ENCODE data around the gene AGPAT4. TPM values are rescaled to one million over a fixed set of nuclear protein-coding genes. Genes with fewer than 3 reads are reported as not detected.

AGPAT4 gene
- total RNA-seq, result 10 to 100 TPM; 61.0 to 61.1 TPM
- polyA plus RNA-seq (2013, experiment 1 of 2), result 33.8 TPM
- polyA plus RNA-seq (2013, experiment 2 of 2), result 30.0 TPM
- long read RNA-seq, experiment 1, full-length matches to known transcripts, result 16 of 43 reads
- long read RNA-seq, experiment 1, partial matches to known transcripts, result 13 of 43 reads
- long read RNA-seq, experiment 1, other reads (novel, unspliced or antisense), result 14 of 43 reads
- long read RNA-seq, experiment 2, full-length matches to known transcripts, result 55 of 90 reads
- long read RNA-seq, experiment 2, partial matches to known transcripts, result 9 of 90 reads
- long read RNA-seq, experiment 2, other reads (novel, unspliced or antisense), result 26 of 90 reads
- long read RNA-seq, experiment 3, full-length matches to known transcripts, result 54 of 99 reads
- long read RNA-seq, experiment 3, partial matches to known transcripts, result 18 of 99 reads
- long read RNA-seq, experiment 3, other reads (novel, unspliced or antisense), result 27 of 99 reads
- long read RNA-seq, experiment 4, full-length matches to known transcripts, result 130 of 147 reads
- long read RNA-seq, experiment 4, partial matches to known transcripts, result 2 of 147 reads
- long read RNA-seq, experiment 4, other reads (novel, unspliced or antisense), result 15 of 147 reads

GRCh38 chr6:161273752-161274487 lies at the start of gene AGPAT4:
Gene AGPAT4, minus strand, starts transcription at chr6:161274061. Its CDS starts 41,848 bp downstream, at chr6:161232213.
- H3K27me3 Mint-ChIP-seq (ENCODE audit: insufficient read depth), result peaks cover 3% of the 10 kb centered on the region
- H3K9me3 ChIP-seq (ENCODE audit: control insufficient read depth, low read length), result no peaks in the 10 kb centered on the region
- peaks cover 19% of the 10 kb centered on the region for H3K36me3 Mint-ChIP-seq (ENCODE audit: low read depth)
- DNase-seq, result peak; percentile 90
- peaks cover 4% of the 10 kb centered on the region for H3K4me1 ChIP-seq (ENCODE audit: control insufficient read depth, insufficient read depth, low read length)
- H3K36me3 ChIP-seq (ENCODE audit: control insufficient read depth, insufficient read depth, low read length), result peaks cover 13% of the 10 kb centered on the region
- H3K4me3 Mint-ChIP-seq, result peak within 1 kb of the TSS; percentile 75
- no peak for TF ChIP-seq CTCF (conservative IDR thresholded peaks at IDR 0.05)
- H3K9me3 Mint-ChIP-seq, result no peaks in the 10 kb centered on the region
- no peaks in the 10 kb centered on the region for H3K27me3 ChIP-seq (ENCODE audit: control insufficient read depth, insufficient read depth, low read length, poor library complexity, severe bottlenecking)
- peak within 1 kb of the TSS; percentile 98 for H3K27ac Mint-ChIP-seq
- H3K9ac ChIP-seq (ENCODE audit: extremely low read depth, low read length, poor library complexity, severe bottlenecking), result peak within 1 kb of the TSS; percentile 90
- peaks cover 27% of the 10 kb centered on the region for H3K4me1 Mint-ChIP-seq
- peak within 1 kb of the TSS; percentile 86 for H3K4me3 ChIP-seq (ENCODE audit: low read length)
- H3K27ac ChIP-seq (ENCODE audit: low read depth, low read length), result peak within 1 kb of the TSS; percentile 96
- WGBS, 2 experiments (ENCODE audit: insufficient coverage in 1 of 2, insufficient read length in 1 of 2), result 0 to 3% methylated on average over 12 to 18 of the region's 21 CpGs

- Mint-ChIP-seq H3K27ac (no peak overlapping the region), H3K4me1 (peaks cover 6% of the 10 kb centered on the region)
Observed at GRCh38 chr6:161319231-161319630, 45.4 kb upstream of the AGPAT4 start.

More at GRCh38 chr6:161319231-161319630, 45.4 kb upstream of the AGPAT4 start:
- Histone ChIP-seq H3K4me3 (ENCODE audit: low read length) (no peak overlapping the region), H3K27ac (ENCODE audit: low read depth, low read length) (peak overlapping the region; percentile 90), H3K9ac (ENCODE audit: extremely low read depth, low read length, poor library complexity, severe bottlenecking) (no peak overlapping the region), H3K9me3 (ENCODE audit: control insufficient read depth, low read length) (peaks cover 28% of the 10 kb centered on the region), H3K4me1 (ENCODE audit: control insufficient read depth, insufficient read depth, low read length) (no peaks in the 10 kb centered on the region), H3K36me3 (ENCODE audit: control insufficient read depth, insufficient read depth, low read length) (no peaks in the 10 kb centered on the region), H3K27me3 (ENCODE audit: control insufficient read depth, insufficient read depth, low read length, poor library complexity, severe bottlenecking) (no peaks in the 10 kb centered on the region)
- no peak for TF ChIP-seq CTCF (conservative IDR thresholded peaks at IDR 0.05)
- no peaks in the 10 kb centered on the region for H3K27me3 Mint-ChIP-seq (ENCODE audit: insufficient read depth)
- DNase-seq, result no peak
- 87 to 95% methylated on average over 2 of the region's 2 CpGs for WGBS, 2 experiments (ENCODE audit: insufficient coverage in 1 of 2, insufficient read length in 1 of 2)
- no peak overlapping the region for H3K4me3 Mint-ChIP-seq
- H3K9me3 Mint-ChIP-seq, result peaks cover 37% of the 10 kb centered on the region
- peaks cover 6% of the 10 kb centered on the region for H3K36me3 Mint-ChIP-seq (ENCODE audit: low read depth)
